GM15510 (cell line): ENCODE measurements around the gene MAPK4.

Source experiments
- POLR2A ChIP-seq: IDR thresholded peaks from 3 replicates; pipeline ENCODE4 v1.6.1; 2011; ENCODE audit warnings: borderline replicate concordance; ENCODE audit not compliant: insufficient read length; ENCODE audit errors: extremely low read depth

Gene MAPK4

DNA sequence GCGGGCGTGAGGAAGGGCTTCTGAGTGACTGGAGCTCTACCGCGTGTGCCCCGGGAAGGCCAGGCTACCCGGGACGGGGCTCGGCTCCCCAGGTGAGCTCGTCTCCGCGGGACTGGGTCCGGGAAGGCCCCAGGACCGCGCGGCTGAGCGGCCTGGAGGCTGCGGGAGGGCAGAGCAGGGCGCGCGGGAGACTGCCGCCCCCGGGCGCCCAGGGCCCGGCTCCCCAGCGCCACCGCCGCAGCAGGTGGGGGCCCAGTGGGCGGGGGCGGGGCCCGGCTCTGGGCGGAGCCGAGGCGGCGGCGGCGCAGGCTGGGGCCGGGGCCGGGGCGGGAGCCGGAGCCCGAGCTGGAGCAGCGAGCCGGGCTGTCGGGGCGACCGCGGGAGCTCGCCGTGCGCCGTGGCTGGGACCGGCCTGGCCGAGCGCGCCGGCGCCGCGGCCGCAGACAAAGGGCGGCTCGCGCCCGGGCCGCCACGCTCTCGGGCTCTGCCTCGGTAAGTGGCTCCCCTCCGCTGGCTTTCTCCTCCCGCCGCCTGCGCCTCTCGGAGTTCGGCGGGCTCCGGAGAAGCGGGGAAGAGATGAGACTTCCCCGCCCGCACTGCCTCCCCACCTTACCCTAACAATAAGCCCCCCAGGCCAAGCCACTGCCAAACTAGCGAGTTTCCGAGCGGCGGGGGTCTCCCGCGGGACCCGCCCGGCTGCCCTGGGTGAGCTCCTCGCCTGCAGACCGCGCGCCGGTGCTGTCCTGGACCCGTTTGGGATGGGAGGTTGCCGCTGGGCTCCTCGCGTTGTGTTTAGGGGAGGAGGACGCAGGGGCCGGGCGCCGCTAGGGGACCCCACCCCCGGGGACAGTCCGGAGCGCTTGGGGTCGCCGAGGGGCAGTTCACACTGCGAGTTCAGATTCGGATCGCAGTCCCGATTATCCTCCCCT, at the start of gene MAPK4:
Gene MAPK4 (plus strand): TSS at position 336 of the 929 bp plus-strand sequence. CDS start 103,872 bp downstream, outside the sequence.
- TF ChIP-seq POLR2A, result no peak

DNA sequence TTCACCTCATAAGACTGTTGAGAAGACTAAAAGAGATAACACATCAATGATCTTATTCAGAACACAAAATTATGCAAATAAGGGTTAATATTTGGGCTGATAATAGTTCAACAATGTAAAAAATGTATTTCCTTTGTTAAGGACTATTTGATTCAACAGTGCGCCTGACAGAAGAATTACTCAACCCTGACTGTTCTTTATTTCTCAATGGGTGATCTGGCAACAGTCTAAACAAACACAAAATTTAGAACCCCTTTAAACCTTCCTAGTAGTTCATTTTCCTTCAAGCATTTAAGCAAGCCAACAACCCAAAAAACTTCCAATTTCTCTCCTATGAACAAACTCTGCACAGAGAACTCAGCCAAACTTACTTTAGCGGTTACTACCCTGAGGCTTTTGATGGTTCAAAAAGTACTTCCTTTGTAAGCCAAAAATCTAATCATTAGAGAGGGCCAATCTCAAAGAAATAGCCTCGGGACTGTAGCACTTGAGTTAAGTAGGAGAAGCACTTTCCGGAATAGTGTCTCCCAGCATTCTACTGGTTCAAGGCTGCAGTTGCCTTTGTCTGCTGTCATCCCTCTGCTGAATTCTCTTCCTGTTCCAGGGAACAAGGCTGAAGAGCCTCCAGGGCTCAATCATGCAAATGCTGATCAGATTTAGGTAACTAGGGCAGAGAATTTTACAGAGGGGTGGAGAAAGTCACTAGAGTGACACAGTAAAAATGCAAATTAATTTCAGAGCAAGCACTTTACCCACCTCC, 40.9 kb upstream of the MAPK4 start:
- no peak for TF ChIP-seq POLR2A

DNA sequence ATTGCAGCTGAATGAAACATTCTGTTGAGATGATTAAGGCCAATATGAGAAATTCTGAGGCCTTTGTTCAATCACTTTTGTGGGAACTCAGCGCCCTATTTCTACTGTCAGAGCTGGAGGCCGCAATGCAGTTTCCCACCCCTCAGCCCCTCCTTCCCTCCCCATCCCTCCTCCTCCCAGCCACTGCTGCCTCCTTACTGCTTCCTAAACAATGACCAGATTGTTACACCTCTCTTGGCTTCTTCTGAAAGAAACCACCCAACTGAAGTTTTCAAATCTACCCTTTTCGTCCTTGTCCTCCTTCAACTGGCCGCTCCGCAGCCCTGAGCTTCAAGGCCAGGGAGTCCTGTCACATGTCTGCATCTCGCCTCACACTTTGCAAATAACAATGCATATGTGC, 36.7 kb upstream of the MAPK4 start:
- no peak for TF ChIP-seq POLR2A

DNA sequence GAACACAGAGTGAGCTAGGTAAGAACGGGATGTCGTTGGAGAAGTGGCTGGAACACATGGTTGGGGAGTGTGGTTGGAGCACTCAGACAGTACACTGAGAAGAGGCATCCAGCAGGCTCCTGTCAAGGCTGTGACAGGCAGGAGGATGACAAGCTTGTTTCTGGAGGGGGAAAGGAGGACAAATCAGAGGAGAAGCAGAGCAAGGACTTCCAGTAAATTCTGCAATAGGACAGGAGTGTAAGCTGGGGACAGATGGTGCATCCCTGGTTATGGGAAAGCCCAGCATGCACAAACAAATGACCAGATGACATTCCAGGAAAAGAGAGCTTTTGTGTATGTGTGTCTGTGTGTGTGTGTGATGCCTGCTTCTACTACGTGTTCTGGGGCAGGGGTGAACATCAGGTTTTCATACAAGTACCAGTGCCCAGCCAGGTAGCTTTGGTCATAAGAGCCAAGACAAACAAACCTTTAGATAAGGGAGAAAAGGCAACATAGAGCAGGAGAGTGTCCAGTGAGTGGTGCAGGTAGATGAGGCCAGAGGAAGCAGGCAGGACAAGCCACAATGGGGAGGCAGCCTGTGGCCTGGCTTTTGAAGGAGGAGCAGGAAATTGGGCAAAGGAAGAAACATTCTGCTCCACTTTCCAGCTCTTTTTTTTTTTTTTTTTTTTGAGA, 32.1 kb upstream of the MAPK4 start:
- TF ChIP-seq POLR2A, result no peak

DNA sequence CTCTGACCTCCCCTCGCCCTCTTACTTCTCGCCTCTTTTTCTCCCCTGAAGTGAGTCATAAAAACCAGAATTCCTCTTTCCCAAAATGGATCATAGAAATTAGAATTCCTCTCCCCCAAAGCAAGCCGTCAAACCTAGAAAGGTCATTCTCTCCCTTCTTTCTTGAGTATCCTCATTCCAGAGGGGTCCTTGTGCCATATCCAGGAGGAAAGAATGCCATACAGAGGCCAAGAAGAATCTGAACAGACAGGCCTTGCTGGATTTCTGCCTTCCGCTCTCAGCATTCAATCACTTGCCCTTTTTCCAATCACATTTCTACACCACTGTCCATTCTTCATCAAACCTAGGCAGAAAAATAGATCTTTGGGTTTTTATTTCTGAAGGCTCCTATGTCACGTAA, 31.1 kb upstream of the MAPK4 start:
- no peak for TF ChIP-seq POLR2A

DNA sequence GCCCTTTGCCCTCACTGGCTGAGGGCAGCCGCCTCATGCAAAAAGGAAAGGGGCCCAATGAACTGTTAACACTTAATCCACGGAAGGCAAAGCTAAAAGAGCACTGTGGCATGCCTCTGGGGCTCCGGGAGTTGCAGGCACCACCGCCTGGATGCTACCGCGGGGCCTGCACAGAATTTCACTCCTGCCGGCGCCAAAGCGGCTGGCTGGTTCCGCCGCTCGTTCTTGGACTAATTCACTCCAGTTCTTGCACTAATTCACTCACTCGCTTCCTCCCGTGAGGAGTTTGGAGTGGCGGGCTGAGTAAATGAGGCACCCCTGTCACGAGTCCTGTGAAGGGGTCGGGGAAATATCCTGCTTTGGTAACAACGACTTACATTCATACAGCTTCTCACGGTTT, 14.0 kb upstream of the MAPK4 start:
- no peak for TF ChIP-seq POLR2A

DNA sequence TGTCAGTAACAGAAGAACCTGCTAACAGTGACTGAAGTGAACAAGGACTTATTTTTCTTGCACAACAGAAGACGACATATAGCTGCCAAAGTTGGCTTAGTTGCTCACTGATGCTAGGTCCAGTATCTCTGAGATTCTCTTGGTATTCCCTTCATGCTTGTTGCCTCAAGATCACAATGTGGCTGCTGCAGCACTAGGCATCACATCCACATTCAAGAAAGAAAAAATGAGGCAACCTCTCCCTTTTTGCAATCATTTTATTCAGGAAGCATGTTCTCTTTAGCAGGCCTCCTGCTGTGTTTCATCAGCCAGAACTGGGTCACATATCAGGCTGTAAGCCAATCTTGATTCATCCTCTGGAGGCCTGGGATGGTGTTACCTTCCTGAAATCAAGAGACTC, 11.7 kb upstream of the MAPK4 start:
- TF ChIP-seq POLR2A, result no peak

DNA sequence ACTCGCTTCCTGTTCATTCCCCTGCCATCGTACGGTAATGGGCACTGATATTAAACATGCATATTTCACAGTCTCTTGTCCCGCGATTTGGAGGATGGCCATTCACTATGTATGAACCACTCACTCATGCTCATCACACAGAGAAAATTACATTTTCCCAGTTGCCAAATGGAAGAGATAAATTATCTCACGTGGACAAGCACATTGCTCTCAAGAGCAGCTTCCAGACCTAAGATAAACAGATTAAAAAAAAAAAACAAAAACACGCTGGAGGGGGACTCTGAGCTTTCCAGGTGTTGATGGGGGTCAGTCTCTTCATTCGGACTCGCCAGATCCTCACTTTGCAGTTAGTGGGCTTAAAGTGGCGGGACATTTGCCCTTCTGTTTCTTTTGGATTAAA, 1.7 kb upstream of the MAPK4 start:
- no peak for TF ChIP-seq POLR2A

DNA sequence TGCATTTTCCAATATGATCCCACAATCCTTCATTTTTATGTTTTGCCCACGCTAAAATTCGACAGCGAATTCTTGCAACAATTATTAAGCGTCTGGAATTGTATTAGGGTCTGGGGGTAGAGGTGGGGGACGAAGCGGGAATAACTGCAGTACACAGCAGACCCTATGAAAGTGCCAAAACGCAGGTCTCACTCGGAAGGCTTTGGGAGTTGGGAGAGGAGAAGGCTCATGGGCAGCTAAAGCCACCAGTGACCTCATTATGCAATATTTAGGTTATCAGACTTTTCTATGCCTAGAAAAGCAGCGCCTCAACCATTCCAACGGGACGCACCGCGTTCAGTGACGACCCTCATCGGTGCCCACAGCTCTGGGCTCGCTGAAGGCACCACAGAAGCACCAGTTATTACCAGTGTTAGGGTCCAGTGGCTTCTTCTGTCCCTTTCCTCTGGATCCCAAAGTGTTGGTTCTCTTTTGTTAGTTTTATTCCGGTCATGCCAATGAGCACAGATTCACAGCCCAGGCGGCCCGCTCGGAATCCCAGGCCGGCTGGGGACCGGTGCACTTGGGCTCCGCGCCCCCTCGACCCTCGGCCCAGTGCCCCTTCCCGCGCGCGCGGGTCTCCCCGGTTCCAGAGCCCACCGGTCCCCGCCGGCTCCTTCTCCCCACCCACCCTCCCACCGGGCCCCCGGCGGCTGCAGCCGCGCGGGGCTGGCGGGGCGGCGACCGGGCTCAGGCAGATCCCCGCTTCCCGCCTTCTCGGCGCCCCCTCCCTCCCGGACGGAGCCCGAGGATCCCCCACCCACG, 737 bp upstream of the MAPK4 start:
- TF ChIP-seq POLR2A, result no peak

DNA sequence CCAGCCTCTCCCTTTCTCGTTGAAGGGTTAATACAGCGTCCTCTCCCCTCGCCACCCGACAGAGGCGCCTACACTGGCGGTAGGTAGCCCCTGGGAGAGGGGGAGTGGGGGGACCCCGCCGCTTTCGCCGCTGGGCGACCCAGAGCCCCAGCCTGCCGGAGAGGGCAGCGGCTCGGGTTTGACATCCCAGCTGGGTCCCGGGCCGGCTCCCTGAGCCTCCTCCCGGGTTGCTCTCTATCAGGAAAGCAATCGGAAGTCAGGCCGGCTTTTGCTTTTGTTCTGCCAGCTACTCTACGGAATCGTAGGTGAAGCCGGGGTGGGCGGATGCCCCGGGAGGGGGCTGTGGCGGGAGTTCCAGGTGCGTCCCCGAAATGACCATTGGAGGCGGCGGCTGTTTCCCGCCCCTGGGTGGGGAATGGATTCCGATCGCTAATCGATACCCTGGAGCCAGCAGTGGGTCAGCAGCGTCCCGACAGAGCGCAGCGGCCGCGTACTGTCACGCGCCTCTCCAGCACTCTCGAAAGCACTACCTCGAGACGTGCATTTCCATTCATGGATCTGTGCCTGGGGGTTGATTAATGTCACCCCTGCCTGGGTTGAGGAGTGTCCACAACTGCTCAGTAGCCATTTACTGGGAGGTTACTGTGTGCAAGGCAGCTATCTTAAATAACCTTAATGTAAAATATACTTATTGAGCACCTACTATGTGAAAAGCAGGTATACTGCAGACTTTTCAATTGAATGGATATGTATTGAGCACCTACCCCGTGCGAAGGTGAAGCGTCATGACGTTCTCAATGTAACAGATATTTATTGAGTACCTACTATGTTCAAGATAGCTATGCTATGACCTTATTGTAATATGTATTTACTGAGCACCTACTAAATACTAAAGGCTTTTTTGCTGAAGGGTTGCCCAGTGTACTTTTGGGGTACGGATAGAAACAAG, 1.1 kb downstream of the MAPK4 start:
- TF ChIP-seq POLR2A, result no peak

DNA sequence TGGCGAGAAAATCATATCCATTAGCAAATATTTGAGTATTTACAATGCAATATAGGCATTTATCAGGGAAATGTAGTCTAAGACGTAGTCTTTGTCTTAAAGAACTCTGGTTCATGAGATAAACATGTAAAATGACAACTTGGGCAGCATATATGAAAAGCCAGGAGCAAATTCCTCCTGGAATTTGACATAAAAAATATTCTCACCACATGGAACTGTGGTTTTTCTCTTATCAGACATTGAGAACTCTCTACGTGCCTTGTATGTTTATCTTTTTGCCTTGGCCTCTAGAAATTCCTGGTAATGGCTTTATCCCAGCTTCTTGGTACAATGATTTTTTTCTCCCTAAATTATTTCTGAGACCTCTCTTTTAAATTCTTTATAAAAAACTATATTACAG, 2.8 kb downstream of the MAPK4 start:
- TF ChIP-seq POLR2A, result no peak

DNA sequence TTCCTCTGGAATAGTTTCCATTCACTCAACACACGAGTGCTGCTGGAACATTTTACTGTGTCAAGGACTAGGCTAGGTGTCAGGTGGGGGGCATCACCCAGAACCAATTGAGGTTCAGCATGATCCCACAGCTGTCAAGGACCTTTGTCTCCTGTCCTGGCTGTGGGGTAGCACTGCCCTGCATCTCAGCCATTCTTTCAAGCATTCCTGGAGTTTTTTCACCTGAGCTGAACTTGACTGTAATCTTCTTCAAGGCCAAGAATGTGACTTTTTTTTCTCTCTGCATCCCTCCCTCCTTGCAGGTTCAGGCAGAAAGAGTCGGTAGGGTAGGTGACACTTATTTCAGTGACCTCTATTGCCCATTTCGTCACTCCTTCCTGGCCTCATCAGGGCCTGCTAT, 3.5 kb downstream of the MAPK4 start:
- TF ChIP-seq POLR2A, result no peak

DNA sequence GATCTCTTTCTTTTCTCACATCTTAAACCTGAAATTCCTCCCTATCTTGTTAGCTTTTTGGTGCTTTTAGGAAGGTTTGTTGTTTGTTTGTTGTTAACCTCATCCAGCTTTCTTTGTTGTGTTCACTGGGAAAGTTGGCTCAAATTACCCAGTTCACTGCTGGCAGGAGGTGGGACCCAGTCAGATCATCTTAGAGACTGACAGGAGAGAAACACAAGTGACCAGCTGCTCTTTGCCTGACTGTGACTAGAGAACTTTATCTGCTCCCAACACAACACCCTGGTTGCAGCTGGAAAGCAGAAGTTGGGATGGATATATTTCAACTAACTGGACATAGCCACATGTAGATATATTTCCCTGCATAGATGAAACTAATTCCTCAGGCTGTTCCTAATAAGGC, 10.0 kb downstream of the MAPK4 start:
- TF ChIP-seq POLR2A, result no peak
